GM13977 (cell line): ENCODE data around the gene REV3L.

ENCODE experiments used
- DNase-seq: peaks from one replicate; pipeline ENCODE4 v3.0.0; 2012; ENCODE audit warnings: low spot score
- CTCF ChIP-seq: IDR thresholded peaks from 2 replicates; pipeline ENCODE4 v1.5.1; 2012; ENCODE audit warnings: mild to moderate bottlenecking, control low read depth; ENCODE audit not compliant: insufficient read depth; ENCODE audit errors: extremely low read depth, missing control alignments
- in situ Hi-C: fragments of 300-500 bp; cut with MboI; formaldehyde crosslinking; loops from one replicate; pipeline ENCODE4 v1.12.0; 2022; ENCODE audit warnings: low sequenced_read_pairs, low pct_unique_long_range_greater_than_20kb, mixed read lengths, inconsistent platforms; ENCODE audit not compliant: unreplicated experiment

REV3L gene

DNA sequence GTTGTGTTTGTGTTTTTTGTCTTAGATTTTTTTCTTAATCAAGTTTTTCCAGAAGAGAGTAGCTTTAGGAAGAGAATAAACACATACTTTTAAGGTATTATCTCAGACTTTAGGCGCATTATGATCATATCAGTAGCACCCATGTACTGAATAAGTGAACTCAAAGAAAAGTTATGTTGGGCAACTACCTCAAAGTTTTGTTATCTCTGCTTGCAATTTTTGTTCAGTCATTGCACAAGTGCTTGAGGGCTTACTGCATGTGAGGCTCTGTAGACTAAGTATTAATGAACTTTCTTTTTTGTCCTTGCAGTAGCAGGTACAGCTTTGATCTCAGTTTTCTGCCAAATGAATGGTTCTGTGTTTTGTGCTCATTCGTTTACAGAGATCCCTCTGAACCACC, 206.7 kb downstream of the REV3L start:
- no peak for DNase-seq
- TF ChIP-seq CTCF = no peak
- in situ Hi-C loops = no loop called here

- TF ChIP-seq CTCF = no peak
- no peak for DNase-seq
- in situ Hi-C loops = no loop called here
Measured at GRCh38 chr6:111274593-111275217, 208.3 kb downstream of the REV3L start.

- no peak for TF ChIP-seq CTCF
- DNase-seq = no peak
- in situ Hi-C loops = no loop called here
Measured at GRCh38 chr6:111270121-111270520, 212.9 kb downstream of the REV3L start.

GRCh38 chr6:111269401-111269970, 213.5 kb downstream of the REV3L start:
- TF ChIP-seq CTCF = no peak
- in situ Hi-C loops = loop anchor here (10.0 kb wide), 1 partner anchor 205 kb away; no protein-coding TSS in a partner anchor
- DNase-seq = no peak

DNA sequence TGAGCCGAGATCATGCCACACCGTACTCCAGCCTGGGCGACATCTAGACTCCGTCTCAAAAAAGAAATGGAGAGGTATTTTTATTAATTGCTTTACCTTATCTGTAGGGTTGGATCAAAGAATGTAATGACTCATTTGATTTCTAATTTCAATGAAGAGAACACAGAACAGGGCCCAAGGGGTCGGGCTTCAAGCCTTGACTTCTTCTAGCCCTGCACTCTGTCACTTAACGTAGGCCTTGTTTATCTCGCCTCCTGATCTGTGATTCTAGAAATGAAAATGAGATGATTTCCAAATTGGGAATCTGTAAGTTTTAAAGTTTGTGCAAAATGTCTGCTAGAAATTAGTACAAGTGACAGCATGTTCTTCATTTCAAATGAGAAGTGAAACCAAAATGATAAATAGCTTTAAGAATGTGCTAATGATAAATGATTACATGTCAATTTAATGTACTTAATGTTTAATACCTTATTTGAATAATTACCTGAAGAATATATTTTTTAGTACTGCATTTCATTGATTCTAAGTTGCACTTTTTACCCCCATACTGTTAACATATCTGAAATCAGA, 215.2 kb downstream of the REV3L start:
- in situ Hi-C loops = loop anchor here (10.0 kb wide), 1 partner anchor 207 kb away; no protein-coding TSS in a partner anchor

DNA sequence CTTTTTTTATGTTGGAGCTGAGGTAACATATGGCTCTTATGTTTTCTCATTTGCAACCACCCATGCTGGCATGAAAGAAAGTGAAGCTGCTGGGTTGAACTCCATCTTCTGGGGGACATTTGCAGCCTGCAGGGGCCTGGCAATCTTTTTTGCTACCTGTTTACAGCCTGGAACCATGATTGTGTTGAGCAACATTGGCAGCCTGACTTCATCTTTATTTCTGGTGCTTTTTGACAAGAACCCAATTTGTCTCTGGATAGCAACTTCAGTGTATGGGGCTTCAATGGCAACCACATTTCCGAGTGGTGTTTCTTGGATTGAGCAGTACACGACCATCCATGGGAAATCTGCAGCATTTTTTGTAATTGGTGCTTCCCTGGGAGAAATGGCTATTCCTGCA, 216.7 kb downstream of the REV3L start:
- DNase-seq = no peak
- in situ Hi-C loops = loop anchor here (10.0 kb wide), 1 partner anchor 209 kb away; no protein-coding TSS in a partner anchor
- TF ChIP-seq CTCF = no peak

More for the DNA sequence above, 215.2 kb downstream of the REV3L start:
- TF ChIP-seq CTCF = no peak
- no peak for DNase-seq
